ENCODE data around the gene CFAP45.

DNA sequence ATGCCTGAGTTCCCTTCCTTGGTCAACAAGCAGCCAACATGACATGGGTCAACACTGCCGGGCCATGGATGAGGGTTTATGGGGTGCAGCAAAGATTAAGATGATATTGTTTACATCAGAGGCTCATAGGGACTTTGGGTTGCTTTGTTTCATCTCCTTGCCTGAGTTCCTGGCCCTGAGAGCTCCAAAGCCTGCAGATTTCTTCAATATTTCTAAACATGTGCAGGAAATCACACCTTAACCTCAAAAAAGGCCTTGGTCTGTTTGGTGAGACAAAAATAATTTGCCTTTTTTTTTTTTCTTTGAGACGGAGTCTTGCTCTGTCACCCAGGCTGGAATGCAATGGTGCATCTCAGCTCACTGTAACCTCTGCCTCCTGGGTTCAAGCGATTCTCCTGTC lies 72.4 kb downstream of the CFAP45 start:
- TF ChIP-seq, protein P1, sequence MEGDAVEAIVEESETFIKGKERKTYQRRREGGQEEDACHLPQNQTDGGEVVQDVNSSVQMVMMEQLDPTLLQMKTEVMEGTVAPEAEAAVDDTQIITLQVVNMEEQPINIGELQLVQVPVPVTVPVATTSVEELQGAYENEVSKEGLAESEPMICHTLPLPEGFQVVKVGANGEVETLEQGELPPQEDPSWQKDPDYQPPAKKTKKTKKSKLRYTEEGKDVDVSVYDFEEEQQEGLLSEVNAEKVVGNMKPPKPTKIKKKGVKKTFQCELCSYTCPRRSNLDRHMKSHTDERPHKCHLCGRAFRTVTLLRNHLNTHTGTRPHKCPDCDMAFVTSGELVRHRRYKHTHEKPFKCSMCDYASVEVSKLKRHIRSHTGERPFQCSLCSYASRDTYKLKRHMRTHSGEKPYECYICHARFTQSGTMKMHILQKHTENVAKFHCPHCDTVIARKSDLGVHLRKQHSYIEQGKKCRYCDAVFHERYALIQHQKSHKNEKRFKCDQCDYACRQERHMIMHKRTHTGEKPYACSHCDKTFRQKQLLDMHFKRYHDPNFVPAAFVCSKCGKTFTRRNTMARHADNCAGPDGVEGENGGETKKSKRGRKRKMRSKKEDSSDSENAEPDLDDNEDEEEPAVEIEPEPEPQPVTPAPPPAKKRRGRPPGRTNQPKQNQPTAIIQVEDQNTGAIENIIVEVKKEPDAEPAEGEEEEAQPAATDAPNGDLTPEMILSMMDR (IDR thresholded peaks at IDR 0.05): no peak
- TF ChIP-seq POLR2A (IDR thresholded peaks at IDR 0.05): no peak
